GM18511 (cell line): ENCODE results near the gene RSRC1.
"Not testable (repeated sequence)": the region's sequence is repeated elsewhere in the genome, so short reads cannot be mapped to it uniquely, and the experiment has no call there.

Experiments
- ATAC-seq: cut with Tn5 transposase; IDR thresholded peaks from one replicate; pipeline ENCODE4 v1.9.1; 2021; ENCODE audit warnings: mild to moderate bottlenecking, moderate library complexity; ENCODE audit not compliant: unreplicated experiment

Gene RSRC1

DNA sequence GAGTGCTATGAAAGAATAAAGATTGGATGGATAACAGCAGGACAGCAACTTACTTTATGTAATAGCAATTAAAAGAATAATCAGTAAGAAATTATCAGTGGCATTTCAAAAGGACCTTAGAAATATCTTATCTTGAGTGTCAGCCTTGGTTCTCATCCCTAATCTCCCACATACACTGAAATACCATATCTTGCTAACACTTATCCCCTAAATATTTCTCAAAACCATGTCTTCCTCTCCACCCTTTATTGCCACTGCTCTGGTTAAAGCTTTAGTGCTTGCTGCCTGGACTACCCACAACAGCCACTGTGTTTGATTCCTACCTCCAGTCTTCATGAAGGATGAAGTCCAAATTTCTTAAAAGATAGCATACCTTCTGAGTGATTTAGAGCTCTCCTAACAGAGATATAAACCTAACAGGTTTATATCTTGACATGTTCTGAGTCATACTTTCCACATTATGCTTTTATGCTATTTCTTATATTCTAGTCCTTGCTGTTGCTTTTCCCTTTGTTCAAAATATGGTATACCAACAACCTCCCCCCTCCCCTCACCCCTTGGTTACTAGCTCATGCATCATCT is 202.8 kb downstream of the RSRC1 start:
- no peak for ATAC-seq

DNA sequence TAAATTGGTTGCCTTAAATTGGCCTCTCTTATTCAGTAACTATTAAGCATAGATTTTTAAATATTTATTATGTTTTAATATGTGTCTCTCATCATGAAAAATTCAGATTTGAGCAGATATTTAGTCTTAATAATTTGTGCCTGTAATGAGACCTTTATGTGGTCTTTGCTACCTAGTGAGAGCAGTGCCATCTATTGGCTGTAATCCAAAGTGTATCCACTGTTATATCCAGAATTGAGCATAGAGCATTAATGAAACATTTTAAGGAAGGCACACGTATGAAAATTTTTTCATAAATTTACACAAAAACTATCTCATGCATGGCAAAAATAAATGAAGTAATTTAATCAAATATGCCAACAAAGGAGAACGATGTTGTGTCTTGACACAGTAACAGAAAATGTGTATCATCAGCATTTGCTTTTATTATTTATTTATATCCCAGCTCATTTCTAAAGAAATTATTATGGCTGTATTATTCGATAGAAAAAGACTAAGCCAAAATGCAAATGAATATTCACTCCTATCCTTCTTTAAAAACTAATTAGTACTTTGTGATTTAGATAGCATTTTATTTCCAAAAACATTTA is 203.5 kb downstream of the RSRC1 start:
- peak; percentile 85 for ATAC-seq

DNA sequence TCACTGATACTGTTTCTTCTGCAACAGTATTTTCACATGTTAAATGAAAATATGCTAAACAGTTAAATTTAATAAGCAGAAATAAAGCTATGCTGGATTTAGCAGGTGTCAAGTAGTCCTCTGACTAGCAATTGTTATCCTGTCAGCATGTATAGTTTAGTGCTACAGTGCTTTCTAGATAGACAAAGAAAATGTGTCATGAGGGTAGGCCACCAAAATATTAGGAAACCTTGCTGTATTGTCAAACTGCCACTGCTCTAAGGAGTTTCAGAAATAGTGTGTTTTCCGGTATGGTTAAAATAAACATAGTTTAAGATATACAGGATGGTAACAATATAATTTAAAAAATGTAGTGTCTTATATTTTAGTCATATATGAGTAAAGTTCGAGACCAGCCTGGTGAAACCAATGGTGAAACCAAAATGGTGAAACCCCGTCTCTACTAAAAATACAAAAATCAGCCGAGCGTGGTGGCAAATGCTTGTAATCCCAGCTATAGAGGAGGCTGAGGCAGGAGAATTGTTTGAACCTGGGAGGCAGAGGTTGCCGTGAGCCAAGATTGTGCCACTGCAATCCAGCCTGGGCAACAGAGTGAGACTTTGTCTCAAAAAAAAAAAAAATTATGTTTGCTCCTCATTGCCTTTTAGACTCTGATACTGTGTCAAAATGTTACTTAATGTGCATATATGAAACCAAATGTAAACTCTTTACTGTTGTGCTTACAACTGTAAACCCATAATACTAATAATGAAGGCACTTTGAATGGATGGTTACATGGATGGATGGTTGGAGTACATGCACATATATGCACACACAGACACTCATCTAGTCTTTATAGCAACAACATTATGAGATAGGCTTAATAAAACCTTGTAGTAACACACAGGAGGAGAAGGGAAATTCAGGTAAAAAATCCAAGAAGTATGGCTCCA is 204.8 kb downstream of the RSRC1 start:
- no peak for ATAC-seq

DNA sequence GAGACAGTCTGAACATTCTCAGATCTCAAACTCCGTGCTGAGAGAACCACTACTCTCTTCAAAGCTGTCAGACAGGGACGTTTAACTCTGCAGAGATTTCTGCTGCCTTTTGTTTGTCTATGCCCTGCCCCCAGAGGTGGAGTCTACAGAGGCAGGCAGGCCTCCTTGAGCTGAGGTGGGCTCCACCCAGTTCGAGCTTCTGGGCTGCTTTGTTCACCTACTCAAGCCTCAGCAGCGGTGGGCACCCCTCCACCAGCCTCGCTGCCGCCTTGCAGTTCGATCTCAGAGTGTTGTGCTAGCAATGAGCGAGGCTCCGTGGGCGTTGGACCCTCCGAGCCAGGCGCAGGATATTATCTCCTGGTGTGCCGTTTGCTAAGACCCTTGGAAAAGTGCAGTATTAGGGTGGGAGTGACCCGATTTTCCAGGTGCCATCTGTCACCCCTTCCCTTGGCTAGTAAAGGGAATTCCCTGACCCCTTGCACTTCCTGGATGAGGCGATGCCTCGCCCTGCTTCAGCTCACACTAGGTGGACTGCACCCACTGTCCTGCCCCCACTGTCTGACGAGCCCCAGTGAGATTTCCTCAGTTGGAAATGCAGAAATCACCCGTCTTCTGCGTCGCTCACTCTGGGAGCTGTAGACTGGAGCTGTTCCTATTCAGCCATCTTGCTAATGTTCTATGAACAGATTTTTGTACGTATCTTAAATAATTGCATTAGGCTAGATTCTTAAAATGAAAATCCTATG is 220.0 kb downstream of the RSRC1 start:
- ATAC-seq, result not testable (repeated sequence)

DNA sequence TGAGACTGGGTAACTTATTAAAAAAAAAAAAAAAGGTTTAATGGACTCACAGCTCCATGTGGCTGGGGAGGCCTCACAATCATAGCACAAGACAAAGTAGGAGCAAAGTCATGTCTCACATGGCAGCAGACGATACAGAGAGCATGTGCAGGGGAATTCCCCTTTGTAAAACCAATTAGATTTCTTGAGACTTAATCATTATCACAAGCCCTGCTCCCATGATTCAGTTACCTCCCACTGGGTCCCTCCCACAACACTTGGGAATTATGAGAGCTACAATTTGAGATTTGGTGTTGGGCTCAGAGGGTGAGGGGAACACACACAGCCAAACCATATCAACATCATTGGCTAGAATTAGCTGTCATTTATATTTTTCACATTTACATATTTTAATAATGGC is 221.0 kb downstream of the RSRC1 start:
- no peak for ATAC-seq

DNA sequence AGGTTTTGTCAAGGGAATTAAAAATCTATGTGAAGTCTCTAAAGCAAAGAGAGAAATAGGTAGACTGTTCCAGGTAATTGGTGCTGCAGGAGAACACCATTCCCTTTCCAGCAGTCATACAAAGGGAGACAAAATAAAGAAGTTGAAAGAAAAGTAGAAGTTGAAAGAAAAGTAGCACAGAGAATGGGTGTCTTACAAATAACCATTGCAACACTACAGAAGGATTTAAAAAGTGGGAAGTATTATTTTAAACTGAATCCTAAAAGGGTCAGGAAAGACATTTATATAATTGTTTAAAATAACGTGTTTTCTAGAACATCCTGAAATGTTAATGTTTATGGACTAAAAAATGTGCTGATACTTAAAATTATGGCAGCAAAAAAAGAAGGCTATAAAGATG is 223.8 kb downstream of the RSRC1 start:
- no peak for ATAC-seq

DNA sequence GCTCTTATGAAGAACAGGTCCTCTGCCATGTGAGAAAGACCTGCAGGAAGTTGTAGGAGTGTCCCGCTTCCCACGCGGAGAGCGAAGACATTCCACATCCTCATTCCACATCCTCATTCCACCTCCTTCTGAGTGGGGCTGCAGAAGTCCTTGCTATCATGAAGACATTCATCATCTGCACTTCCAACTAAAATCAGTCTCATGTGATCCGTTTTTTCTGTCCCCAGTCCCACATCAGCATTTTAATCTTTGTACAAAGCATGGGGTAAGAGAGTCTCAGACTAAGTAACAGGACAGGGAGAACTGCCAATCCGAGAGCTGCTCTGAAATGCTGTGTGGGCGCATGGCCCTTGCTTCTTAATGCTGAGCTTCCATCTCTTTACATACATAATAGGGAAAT is 227.2 kb downstream of the RSRC1 start:
- ATAC-seq, result no peak

DNA sequence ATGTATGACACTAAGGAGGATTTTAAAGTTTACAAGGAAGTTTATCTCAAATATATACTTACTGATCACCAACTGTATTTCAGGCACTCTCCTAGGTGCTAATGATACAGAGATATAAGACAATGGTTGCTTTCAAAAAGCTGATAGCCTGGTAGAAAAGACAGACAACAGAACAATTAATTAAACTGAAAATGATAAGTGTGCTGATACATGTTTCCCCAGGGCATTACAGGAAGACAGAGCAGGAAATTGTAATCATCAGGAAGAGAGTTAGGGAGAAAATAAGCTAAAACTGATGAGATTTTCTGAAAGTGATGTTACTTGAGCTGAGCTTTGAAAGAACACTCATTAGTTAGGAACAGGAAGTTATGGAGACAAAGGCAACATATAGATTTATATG is 229.7 kb downstream of the RSRC1 start:
- ATAC-seq, result no peak

DNA sequence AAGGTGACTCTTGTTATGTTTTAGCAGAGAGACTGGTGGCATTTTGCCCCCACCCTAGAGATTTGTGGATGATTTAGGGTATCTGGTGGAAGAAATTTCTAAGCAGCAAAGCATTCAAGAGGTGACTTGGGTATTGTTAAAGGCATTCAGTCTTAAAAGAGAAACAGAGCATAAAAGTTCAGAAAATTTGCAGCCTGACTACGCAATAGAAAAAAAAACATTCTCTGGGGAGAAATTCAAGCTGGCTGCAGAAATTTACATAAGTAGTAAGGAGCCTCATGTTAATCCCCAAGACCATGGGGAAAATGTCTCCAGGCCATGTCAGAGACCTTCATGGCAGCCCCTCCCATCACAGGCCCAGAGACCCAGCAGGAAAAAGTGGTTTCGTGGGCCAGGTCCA is 231.1 kb downstream of the RSRC1 start:
- ATAC-seq, result not testable (repeated sequence)

DNA sequence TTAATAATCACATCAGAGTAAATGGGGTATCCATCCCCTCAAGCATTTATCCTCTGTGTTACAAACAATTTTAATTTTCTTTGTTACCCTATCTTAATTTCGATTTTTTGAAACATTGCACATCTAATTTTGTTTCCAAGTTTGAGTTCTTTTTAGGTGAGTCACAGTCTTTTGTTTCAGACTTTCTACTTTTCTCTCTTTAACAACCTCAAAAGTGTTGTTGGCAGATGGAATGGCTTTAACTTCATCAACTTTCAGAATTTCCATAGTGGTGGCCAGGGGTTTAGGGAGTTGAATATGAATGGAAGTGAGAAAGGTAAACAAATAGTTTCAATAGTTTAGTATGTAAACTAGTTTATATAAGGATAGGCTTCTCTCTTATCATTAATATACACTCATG is 238.1 kb downstream of the RSRC1 start:
- no peak for ATAC-seq

DNA sequence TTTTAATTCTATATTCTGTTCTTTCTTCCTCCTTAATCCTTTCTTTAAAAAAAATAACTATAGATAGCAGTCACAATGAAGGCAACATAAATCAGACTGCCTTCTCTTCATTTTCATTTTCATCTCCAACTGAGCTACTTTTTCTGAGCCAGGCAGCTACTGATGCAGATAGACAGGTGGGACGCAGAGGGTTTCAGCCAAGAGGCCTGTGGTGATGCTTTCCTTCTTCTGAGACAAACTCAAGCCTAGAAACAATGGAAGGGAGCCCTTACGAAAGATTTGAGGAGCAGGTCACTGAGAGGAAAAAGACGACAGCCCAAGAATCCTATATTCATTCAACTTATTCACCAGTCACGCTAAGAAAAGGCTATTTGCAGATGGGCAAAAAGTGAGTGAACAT is 241.1 kb downstream of the RSRC1 start:
- no peak for ATAC-seq

DNA sequence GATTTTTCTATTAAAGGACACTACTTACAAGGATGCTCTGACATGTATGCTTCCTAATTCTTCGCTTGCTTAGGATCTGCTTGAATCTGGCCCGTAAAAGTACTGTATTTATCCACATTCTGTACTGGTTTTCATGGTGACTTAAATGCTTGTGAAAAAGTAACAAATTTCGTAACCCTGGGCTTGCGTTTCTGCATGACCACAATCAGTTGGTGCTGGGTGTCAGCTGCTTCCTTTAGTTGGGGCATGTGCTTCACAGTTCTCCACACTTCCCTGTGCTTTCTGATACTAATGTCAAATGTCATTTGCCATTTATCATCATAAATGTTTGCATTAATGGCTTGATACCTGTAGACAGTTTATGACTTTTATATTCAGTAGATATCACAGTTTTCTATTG is 242.7 kb downstream of the RSRC1 start:
- ATAC-seq, result peak; percentile 43

DNA sequence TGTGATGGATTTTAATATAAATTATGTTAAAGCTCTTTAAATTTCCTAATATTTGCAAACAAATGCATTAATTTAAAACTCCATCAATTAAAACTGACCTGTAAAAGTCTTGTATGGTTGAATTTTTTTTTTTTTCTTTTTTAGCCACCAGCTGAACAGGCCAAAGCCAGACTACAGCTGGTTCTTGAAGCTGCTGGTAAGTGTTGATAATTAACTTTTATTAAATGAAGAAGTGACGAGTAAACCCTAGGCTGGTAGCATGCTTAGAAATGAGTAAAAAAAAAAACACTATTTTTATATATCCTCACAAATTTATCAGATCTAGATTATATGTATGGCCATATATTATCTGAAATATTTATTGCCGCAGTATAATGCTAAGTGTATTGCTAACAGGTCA is 244.8 kb downstream of the RSRC1 start:
- peak; percentile 57 for ATAC-seq

DNA sequence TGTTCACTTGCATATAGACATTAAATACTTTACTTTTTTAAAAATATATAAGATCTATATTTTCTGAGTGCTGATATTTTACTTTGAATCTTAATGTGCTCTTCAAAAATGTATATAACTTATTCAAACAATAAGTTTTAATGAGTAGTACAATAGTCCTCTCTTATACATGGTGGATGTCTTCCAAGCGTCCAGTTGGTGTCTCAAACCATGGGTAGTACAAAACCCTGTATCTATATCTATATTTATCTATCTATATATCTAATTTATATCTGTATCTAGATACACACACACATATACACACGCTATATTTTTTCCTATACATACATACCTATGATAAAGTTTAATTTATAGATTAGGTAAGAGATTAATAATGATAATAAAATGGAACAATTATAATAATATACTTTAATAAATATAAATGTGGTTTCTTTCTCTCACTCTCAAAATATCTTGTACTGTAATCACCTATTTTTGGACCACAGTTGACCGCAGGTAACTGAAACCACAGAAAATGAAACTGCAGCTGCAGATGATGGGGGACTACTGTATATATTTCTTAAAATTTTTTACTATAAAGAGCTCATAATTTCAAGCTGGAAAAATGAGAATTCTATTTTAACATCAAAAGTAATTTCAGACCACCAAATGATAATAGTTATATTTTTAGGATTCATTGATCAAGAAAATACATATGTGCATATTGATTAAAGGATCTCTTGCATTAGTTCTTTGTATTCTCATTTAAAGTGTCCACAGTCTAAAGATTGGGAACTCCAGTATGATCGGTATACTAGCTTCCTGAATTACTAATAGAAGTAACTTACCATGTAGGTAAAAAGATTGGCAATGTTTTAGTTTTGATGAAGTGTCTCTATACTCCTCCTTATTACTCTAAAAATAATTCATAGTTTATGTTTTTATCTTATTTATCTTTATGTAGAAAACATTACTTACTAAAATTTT is 246.0 kb downstream of the RSRC1 start:
- ATAC-seq, result peak; percentile 93

DNA sequence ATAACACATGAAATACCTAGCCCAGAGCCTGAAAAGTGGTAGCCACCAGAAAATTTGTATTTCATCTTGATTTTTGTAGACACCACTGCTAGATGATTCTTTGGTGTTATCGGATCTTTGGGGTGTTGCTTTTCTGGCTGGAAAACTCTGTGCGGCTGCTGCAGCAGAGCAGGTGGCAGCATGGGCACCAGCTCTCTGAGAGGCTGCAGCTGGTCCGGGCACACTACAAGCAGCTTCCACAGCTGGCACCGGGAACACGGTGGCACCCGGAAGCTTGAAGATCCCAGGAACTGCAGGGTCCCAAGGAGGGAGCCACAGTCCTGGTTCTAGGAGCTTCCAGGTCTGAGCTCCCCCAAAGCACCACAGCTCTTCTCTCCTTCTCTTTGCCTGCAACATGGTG is 249.4 kb downstream of the RSRC1 start:
- ATAC-seq, result no peak

DNA sequence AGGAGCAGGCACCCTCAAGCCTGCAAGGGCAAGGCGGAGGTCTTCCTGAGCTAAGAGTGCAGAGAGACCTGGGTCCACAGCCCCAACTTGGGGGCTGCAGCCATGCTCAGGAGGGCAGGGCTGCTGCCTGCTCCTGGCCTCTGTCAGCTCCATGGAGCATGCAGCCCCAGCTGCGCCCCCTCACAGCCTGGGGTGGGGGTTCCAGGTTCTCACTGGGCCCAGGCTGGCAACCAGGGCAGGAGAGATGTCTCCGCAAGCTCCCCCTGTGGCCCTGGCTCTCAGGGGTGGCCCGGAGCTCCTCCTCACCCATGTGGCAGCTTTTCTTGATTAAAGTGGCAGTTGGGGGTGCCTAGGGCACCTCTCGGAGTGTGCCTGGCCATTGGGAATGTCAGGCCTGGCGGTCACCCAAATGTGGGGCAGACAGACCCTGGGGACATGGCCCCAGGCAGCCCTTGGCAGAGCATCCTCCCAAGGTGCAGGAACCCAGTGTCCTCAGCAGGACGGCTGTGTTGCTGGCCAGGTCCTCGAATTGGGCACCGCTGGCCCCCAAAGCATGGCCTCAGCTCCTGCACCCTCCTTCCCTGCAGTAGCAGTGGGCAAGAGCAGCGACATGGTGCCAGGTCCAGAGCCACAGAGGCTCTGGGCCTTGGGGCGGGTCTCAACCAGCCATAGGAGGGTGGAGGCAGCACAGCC is 251.0 kb downstream of the RSRC1 start:
- ATAC-seq, result no peak

DNA sequence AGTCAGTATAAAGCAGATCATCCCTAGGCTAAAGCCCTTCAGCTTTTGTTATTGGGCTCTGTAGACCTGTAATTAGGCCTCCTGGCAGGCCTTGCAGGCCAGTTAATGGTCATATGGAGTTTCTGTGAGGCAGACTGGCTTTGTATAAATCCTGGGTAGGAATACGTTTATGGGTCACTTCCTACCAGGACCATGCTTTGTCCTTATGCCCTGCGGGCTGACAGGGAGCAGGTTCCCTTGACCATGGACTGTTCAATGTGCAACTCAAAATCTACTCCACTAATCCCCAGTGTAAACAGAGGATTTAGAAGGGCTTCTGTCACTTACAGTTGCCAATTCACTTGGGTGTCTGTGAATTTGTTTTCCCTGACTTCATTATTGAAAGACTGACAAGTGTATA is 258.4 kb downstream of the RSRC1 start:
- ATAC-seq, result no peak

DNA sequence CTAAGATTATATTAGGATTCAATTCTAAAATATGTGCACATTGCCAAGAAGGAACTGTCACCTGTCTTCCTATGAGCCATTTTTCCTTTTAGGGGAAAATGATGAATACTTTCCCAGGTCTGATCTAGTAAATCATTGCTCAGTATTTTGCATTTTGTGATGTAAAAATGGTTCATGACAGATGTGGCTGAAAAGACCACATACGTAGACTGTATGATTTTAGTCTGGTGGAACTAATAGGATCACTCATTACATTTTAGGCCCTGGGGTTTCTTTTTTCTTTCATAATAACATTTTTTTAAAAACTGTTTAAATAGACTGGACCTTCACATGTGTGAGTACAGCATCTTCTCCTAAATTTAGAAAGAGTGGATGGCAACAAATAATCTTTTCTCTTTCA is 259.4 kb downstream of the RSRC1 start:
- no peak for ATAC-seq

DNA sequence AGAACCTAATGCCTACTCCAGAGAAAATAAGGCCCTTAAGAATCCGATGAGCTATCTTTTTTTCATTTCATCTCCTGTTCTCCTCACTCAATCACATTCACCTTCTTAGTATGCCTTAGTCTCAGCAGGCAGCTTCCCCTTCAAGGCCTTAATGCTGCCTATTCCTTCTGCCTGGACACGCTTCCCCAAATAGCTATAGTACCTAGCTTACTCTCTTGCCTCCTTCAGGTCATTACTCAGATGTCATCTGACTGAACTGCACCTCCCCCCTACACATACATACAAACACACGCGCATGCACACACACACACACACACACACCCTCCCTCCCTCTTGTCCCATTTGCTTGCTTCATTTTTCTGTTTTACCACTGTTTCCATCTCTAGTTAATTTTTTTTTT is 269.6 kb downstream of the RSRC1 start:
- no peak for ATAC-seq
